ENCODE data around the gene GAPT.

Gene GAPT

DNA sequence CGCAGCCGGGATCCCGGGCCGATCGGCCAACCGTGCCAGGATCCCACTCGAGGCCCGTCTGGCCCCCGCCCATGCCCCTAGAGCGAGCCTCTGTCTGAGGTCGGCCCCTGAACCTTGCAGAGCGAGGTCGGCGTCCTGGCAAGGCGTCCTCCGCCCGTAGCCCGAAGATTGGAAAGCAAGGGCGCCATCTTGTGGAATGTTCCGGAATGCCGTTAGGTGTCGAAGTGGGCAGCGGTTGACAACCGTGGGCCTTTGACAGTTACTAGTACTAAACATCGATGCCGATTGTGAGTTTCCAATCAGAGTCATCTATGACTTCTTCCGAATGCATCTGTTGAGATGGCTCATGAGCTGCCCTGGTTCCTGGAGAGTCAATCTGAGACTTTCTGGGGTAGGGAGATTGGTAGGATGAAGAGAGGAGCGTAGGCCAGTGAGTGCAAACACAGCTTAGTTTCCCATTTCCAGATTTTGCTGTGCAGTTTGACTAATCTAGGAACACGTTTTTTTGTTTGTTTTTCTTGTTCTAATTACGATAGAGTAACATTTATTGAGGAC, 30.4 kb upstream of the GAPT start (continued):
- TF ChIP-seq ZEB2 (tag by site-specific recombination; IDR thresholded peaks at IDR 0.05) (no peak; the same call in 1 of the 2 replicates), YY1 (tag by site-specific recombination; IDR thresholded peaks at IDR 0.05) (peak; percentile 41; the same call in 1 of the 2 replicates), KLF1 (tag by site-specific recombination; IDR thresholded peaks at IDR 0.05) (no peak), ZBTB17 (tag by site-specific recombination; IDR thresholded peaks at IDR 0.05) (peak; percentile 56; the same call in 1 of the 2 replicates), ZFP37 (tag by site-specific recombination; IDR thresholded peaks at IDR 0.05) (no peak; the same call in 1 of the 2 replicates), ZNF10 (tag by site-specific recombination; IDR thresholded peaks at IDR 0.05) (peak; percentile 11; the same call in 1 of the 2 replicates), ZNF701 (tag by site-specific recombination; IDR thresholded peaks at IDR 0.05) (no peak), BCL11B (tag by site-specific recombination; IDR thresholded peaks at IDR 0.05; ENCODE audit: low read depth) (peak; percentile 94), ZNF561 (tag by site-specific recombination; IDR thresholded peaks at IDR 0.05; ENCODE audit: borderline replicate concordance) (peak; percentile 17; the same call in 1 of the 2 replicates), ZNF747 (tag by site-specific recombination; IDR thresholded peaks at IDR 0.05) (no peak), SETDB1 (IDR thresholded peaks at IDR 0.05; ENCODE audit: insufficient read length, low read length) (peak; percentile 88), ZNF423 (tag by site-specific recombination; IDR thresholded peaks at IDR 0.05) (no peak), PRDM1 (tag by site-specific recombination; IDR thresholded peaks at IDR 0.05) (no peak), BCL11A (tag by site-specific recombination; IDR thresholded peaks at IDR 0.05; ENCODE audit: low read depth) (peak; percentile 98), ZNF596 (tag by site-specific recombination; IDR thresholded peaks at IDR 0.05) (peak; percentile 97), ZBTB48 (tag by site-specific recombination; IDR thresholded peaks at IDR 0.05) (peak; percentile 24; the same call in 1 of the 2 replicates), ZNF184 (tag by site-specific recombination; IDR thresholded peaks at IDR 0.05) (peak; percentile 33; the same call in 1 of the 2 replicates), ZNF660 (tag by site-specific recombination; IDR thresholded peaks at IDR 0.05) (peak; percentile 20; the same call in 1 of the 2 replicates), ZBTB8A (tag by site-specific recombination; IDR thresholded peaks at IDR 0.05) (peak; percentile 40; the same call in 1 of the 2 replicates), ZNF600 (tag by site-specific recombination; IDR thresholded peaks at IDR 0.05) (peak; percentile 66; the same call in 1 of the 2 replicates), ZNF610 (tag by site-specific recombination; IDR thresholded peaks at IDR 0.05; ENCODE audit: borderline replicate concordance) (peak; percentile 73; the same call in 1 of the 2 replicates), ZNF121 (tag by site-specific recombination; IDR thresholded peaks at IDR 0.05) (peak; percentile 7; the same call in 1 of the 2 replicates), ZNF114 (tag by site-specific recombination; IDR thresholded peaks at IDR 0.05) (no peak), SP2 (tag by site-specific recombination; IDR thresholded peaks at IDR 0.05) (no peak), ZNF140 (tag by site-specific recombination; IDR thresholded peaks at IDR 0.05) (peak; percentile 88; the same call in 1 of the 2 replicates), KLF7 (tag by site-specific recombination; IDR thresholded peaks at IDR 0.05; ENCODE audit: borderline replicate concordance) (no peak), ZNF654 (tag by site-specific recombination; IDR thresholded peaks at IDR 0.05; ENCODE audit: low read depth) (peak; percentile 94), ZNF221 (tag by site-specific recombination; IDR thresholded peaks at IDR 0.05; ENCODE audit: borderline replicate concordance) (no peak)
- TF ChIP-seq, protein P1, sequence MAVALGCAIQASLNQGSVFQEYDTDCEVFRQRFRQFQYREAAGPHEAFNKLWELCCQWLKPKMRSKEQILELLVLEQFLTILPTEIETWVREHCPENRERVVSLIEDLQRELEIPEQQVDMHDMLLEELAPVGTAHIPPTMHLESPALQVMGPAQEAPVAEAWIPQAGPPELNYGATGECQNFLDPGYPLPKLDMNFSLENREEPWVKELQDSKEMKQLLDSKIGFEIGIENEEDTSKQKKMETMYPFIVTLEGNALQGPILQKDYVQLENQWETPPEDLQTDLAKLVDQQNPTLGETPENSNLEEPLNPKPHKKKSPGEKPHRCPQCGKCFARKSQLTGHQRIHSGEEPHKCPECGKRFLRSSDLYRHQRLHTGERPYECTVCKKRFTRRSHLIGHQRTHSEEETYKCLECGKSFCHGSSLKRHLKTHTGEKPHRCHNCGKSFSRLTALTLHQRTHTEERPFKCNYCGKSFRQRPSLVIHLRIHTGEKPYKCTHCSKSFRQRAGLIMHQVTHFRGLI (tag by site-specific recombination; IDR thresholded peaks at IDR 0.05): no peak
- TF ChIP-seq, protein P2, sequence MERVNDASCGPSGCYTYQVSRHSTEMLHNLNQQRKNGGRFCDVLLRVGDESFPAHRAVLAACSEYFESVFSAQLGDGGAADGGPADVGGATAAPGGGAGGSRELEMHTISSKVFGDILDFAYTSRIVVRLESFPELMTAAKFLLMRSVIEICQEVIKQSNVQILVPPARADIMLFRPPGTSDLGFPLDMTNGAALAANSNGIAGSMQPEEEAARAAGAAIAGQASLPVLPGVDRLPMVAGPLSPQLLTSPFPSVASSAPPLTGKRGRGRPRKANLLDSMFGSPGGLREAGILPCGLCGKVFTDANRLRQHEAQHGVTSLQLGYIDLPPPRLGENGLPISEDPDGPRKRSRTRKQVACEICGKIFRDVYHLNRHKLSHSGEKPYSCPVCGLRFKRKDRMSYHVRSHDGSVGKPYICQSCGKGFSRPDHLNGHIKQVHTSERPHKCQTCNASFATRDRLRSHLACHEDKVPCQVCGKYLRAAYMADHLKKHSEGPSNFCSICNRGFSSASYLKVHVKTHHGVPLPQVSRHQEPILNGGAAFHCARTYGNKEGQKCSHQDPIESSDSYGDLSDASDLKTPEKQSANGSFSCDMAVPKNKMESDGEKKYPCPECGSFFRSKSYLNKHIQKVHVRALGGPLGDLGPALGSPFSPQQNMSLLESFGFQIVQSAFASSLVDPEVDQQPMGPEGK (tag by site-specific recombination; IDR thresholded peaks at IDR 0.05): 0 out of 2 replicates have a peak, but pooled peaks have one; percentile 81
- TF ChIP-seq, protein P3, sequence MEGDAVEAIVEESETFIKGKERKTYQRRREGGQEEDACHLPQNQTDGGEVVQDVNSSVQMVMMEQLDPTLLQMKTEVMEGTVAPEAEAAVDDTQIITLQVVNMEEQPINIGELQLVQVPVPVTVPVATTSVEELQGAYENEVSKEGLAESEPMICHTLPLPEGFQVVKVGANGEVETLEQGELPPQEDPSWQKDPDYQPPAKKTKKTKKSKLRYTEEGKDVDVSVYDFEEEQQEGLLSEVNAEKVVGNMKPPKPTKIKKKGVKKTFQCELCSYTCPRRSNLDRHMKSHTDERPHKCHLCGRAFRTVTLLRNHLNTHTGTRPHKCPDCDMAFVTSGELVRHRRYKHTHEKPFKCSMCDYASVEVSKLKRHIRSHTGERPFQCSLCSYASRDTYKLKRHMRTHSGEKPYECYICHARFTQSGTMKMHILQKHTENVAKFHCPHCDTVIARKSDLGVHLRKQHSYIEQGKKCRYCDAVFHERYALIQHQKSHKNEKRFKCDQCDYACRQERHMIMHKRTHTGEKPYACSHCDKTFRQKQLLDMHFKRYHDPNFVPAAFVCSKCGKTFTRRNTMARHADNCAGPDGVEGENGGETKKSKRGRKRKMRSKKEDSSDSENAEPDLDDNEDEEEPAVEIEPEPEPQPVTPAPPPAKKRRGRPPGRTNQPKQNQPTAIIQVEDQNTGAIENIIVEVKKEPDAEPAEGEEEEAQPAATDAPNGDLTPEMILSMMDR (tag by site-specific recombination; IDR thresholded peaks at IDR 0.05): peak; percentile 81
- TF ChIP-seq, protein P4, sequence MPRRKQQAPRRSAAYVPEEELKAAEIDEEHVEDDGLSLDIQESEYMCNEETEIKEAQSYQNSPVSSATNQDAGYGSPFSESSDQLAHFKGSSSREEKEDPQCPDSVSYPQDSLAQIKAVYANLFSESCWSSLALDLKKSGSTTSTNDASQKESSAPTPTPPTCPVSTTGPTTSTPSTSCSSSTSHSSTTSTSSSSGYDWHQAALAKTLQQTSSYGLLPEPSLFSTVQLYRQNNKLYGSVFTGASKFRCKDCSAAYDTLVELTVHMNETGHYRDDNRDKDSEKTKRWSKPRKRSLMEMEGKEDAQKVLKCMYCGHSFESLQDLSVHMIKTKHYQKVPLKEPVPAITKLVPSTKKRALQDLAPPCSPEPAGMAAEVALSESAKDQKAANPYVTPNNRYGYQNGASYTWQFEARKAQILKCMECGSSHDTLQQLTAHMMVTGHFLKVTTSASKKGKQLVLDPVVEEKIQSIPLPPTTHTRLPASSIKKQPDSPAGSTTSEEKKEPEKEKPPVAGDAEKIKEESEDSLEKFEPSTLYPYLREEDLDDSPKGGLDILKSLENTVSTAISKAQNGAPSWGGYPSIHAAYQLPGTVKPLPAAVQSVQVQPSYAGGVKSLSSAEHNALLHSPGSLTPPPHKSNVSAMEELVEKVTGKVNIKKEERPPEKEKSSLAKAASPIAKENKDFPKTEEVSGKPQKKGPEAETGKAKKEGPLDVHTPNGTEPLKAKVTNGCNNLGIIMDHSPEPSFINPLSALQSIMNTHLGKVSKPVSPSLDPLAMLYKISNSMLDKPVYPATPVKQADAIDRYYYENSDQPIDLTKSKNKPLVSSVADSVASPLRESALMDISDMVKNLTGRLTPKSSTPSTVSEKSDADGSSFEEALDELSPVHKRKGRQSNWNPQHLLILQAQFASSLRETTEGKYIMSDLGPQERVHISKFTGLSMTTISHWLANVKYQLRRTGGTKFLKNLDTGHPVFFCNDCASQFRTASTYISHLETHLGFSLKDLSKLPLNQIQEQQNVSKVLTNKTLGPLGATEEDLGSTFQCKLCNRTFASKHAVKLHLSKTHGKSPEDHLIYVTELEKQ (tag by site-specific recombination; IDR thresholded peaks at IDR 0.05; ENCODE audit: borderline replicate concordance): no peak

All from HEK293 (cell line).